Mesodermal cell (in vitro differentiated cells): ENCODE measurements around the gene RCN2.

Experiments
- H3K27ac ChIP-seq: 2 replicates; pipeline ENCODE4 v1.7.0; 2013; ENCODE audit warnings: mild to moderate bottlenecking, low read depth, low read length, moderate library complexity; ENCODE audit not compliant: severe bottlenecking
- H3K36me3 ChIP-seq: 2 replicates; pipeline ENCODE4 v1.7.1; 2013; ENCODE audit warnings: mild to moderate bottlenecking, low read length, moderate library complexity; ENCODE audit not compliant: control insufficient read depth, insufficient read depth
- H3K4me1 ChIP-seq: one replicate; pipeline ENCODE4 v1.7.1; 2013; ENCODE audit warnings: mild to moderate bottlenecking, low read length; ENCODE audit not compliant: insufficient read depth, control insufficient read depth, poor library complexity, severe bottlenecking
- H3K4me3 ChIP-seq: 2 replicates; pipeline ENCODE4 v1.7.0; 2013; ENCODE audit warnings: low read length, control low read depth, mild to moderate bottlenecking; ENCODE audit not compliant: insufficient read depth, poor library complexity, severe bottlenecking; ENCODE audit errors: extremely low read depth
- H3K9me3 ChIP-seq: 2 replicates; pipeline ENCODE4 v1.7.1; 2013; ENCODE audit warnings: mild to moderate bottlenecking, low read length, moderate library complexity; ENCODE audit not compliant: control insufficient read depth
- WGBS, 2 experiments: methylation state at CpG; one replicate each; pipeline ENCODE4 v1.1.5; 2013; ENCODE audit warnings: missing lambda C conversion rate in 2 of 2; ENCODE audit not compliant: insufficient coverage in 2 of 2; 5-methylcytosine and 5-hydroxymethylcytosine counted together

RCN2 gene

GRCh38 chr15:76996076-76996525, 64.6 kb downstream of the RCN2 start:
- WGBS, 2 experiments, result 71 to 81% methylated on average over 4 to 5 of the region's 9 CpGs
- peaks cover 17% of the 10 kb centered on the region for H3K4me1 ChIP-seq
- no peak overlapping the region for H3K4me3 ChIP-seq

GRCh38 chr15:76996526-76997401, 65.2 kb downstream of the RCN2 start:
- 88 to 94% methylated on average over 10 to 13 of the region's 14 CpGs for WGBS, 2 experiments
- H3K4me1 ChIP-seq, result peaks cover 17% of the 10 kb centered on the region
- no peaks in the 10 kb centered on the region for H3K9me3 ChIP-seq
- no peak overlapping the region for H3K4me3 ChIP-seq
- no peak overlapping the region for H3K27ac ChIP-seq
- no peaks in the 10 kb centered on the region for H3K36me3 ChIP-seq

More at GRCh38 chr15:76996076-76996525, 64.6 kb downstream of the RCN2 start:
- no peak overlapping the region for H3K27ac ChIP-seq
- no peaks in the 10 kb centered on the region for H3K9me3 ChIP-seq
- H3K36me3 ChIP-seq, result no peaks in the 10 kb centered on the region

GRCh38 chr15:76998663-76999285, 67.2 kb downstream of the RCN2 start:
- H3K9me3 ChIP-seq, result no peaks in the 10 kb centered on the region
- H3K27ac ChIP-seq, result no peak overlapping the region
- no peaks in the 10 kb centered on the region for H3K36me3 ChIP-seq
- WGBS, 2 experiments, result 81 to 85% methylated on average over 7 to 8 of the region's 8 CpGs
- no peak overlapping the region for H3K4me3 ChIP-seq
- peaks cover 17% of the 10 kb centered on the region for H3K4me1 ChIP-seq

GRCh38 chr15:76999996-77000395, 68.4 kb downstream of the RCN2 start:
- Histone ChIP-seq H3K36me3 (no peaks in the 10 kb centered on the region), H3K4me3 (no peak overlapping the region), H3K4me1 (peaks cover 13% of the 10 kb centered on the region), H3K27ac (no peak overlapping the region), H3K9me3 (no peaks in the 10 kb centered on the region)
- WGBS, 2 experiments, result 83 to 90% methylated on average over 2 of the region's 2 CpGs

- H3K36me3 ChIP-seq, result no peaks in the 10 kb centered on the region
- peaks cover 8% of the 10 kb centered on the region for H3K4me1 ChIP-seq
- H3K9me3 ChIP-seq, result no peaks in the 10 kb centered on the region
- no peak overlapping the region for H3K27ac ChIP-seq
- no peak overlapping the region for H3K4me3 ChIP-seq
- WGBS, 2 experiments, result 75 to 90% methylated on average over 4 of the region's 4 CpGs
Measured at GRCh38 chr15:77001351-77001750, 69.8 kb downstream of the RCN2 start.

- WGBS, 2 experiments, result 90 to 95% methylated on average over 3 to 4 of the region's 4 CpGs
- Histone ChIP-seq H3K4me1 (peaks cover 2% of the 10 kb centered on the region), H3K36me3 (no peaks in the 10 kb centered on the region), H3K9me3 (no peaks in the 10 kb centered on the region), H3K4me3 (no peak overlapping the region), H3K27ac (no peak overlapping the region)
Measured at GRCh38 chr15:77001966-77002365, 70.4 kb downstream of the RCN2 start.

GRCh38 chr15:77002436-77002835, 70.9 kb downstream of the RCN2 start:
- WGBS, 2 experiments, result 95 to 98% methylated on average over 5 to 6 of the region's 7 CpGs
- no peak overlapping the region for H3K27ac ChIP-seq
- no peaks in the 10 kb centered on the region for H3K4me1 ChIP-seq
- H3K9me3 ChIP-seq, result no peaks in the 10 kb centered on the region
- no peak overlapping the region for H3K4me3 ChIP-seq
- H3K36me3 ChIP-seq, result no peaks in the 10 kb centered on the region

- no peak overlapping the region for H3K27ac ChIP-seq
- no peaks in the 10 kb centered on the region for H3K36me3 ChIP-seq
- no peaks in the 10 kb centered on the region for H3K4me1 ChIP-seq
- 93 to 96% methylated on average over 7 to 9 of the region's 16 CpGs for WGBS, 2 experiments
- H3K4me3 ChIP-seq, result no peak overlapping the region
- H3K9me3 ChIP-seq, result no peaks in the 10 kb centered on the region
Measured at GRCh38 chr15:77002954-77003912, 71.7 kb downstream of the RCN2 start.
